HepG2 (cell line): ENCODE measurements around the gene GCDH. TPM values are rescaled to one million over a fixed set of nuclear protein-coding genes. Genes with fewer than 3 reads are reported as not detected.

Experiments used
- ERF ChIP-seq: IDR thresholded peaks from 2 replicates; pipeline ENCODE4 v1.6.1; 2018; ENCODE audit warnings: missing biosample characterization, missing genetic modification reagents
- FLYWCH1 ChIP-seq: sonication (generic); formaldehyde crosslinking; IDR thresholded peaks from 2 replicates; pipeline ENCODE4 v1.8.1; 2023; ENCODE audit warnings: mild to moderate bottlenecking, missing genetic modification reagents
- FOSL2 ChIP-seq: sonication (generic); formaldehyde crosslinking; IDR thresholded peaks from 2 replicates; pipeline ENCODE4 v1.4.0; 2020; ENCODE audit warnings: missing genetic modification reagents
- GLI4 ChIP-seq: sonication (generic); formaldehyde crosslinking; IDR thresholded peaks from 2 replicates; pipeline ENCODE4 v1.5.1; 2020; ENCODE audit warnings: missing genetic modification reagents, mild to moderate bottlenecking, moderate library complexity, borderline replicate concordance
- GTF3A ChIP-seq: sonication (generic); formaldehyde crosslinking; conservative IDR thresholded peaks from 2 replicates; pipeline ENCODE4 v1.4.0; 2020; ENCODE audit warnings: mild to moderate bottlenecking, missing genetic modification reagents
- MAFG ChIP-seq: sonication (generic); formaldehyde crosslinking; IDR thresholded peaks from 2 replicates; pipeline ENCODE4 v1.5.1; 2020; ENCODE audit warnings: mild to moderate bottlenecking, missing genetic modification reagents
- MTA1 ChIP-seq: sonication (generic); formaldehyde crosslinking; IDR thresholded peaks from 2 replicates; pipeline ENCODE4 v1.4.0; 2020; ENCODE audit warnings: missing genetic modification reagents, mild to moderate bottlenecking, borderline replicate concordance
- NCOA1 ChIP-seq: sonication (generic); formaldehyde crosslinking; IDR thresholded peaks from 2 replicates; pipeline ENCODE4 v1.9.0; 2021; ENCODE audit warnings: missing genetic modification reagents
- NFKB2 ChIP-seq: sonication (generic); formaldehyde crosslinking; IDR thresholded peaks from 2 replicates; pipeline ENCODE4 v1.4.0; 2020; ENCODE audit warnings: missing genetic modification reagents, borderline replicate concordance
- REL ChIP-seq: sonication (generic); formaldehyde crosslinking; conservative IDR thresholded peaks from 2 replicates; pipeline ENCODE4 v1.8.0; 2022; ENCODE audit warnings: mild to moderate bottlenecking, missing genetic modification reagents, moderate library complexity
- ZBTB42 ChIP-seq: sonication (generic); formaldehyde crosslinking; IDR thresholded peaks from 2 replicates; pipeline ENCODE4 v1.5.0; 2020; ENCODE audit warnings: mild to moderate bottlenecking, missing genetic modification reagents
- ZNF230 ChIP-seq: sonication (generic); formaldehyde crosslinking; IDR thresholded peaks from 2 replicates; pipeline ENCODE4 v1.4.0; 2020; ENCODE audit warnings: mild to moderate bottlenecking, missing genetic modification reagents
- ZNF432 ChIP-seq: sonication (generic); formaldehyde crosslinking; IDR thresholded peaks from 2 replicates; pipeline ENCODE4 v1.5.0; 2020; ENCODE audit warnings: missing genetic modification reagents, mild to moderate bottlenecking, borderline replicate concordance
- ZNF44 ChIP-seq: sonication (generic); formaldehyde crosslinking; IDR thresholded peaks from 2 replicates; pipeline ENCODE4 v1.5.1; 2020; ENCODE audit warnings: mild to moderate bottlenecking, missing genetic modification reagents
- ZNF484 ChIP-seq: sonication (generic); formaldehyde crosslinking; IDR thresholded peaks from 2 replicates; pipeline ENCODE4 v1.5.1; 2020; ENCODE audit warnings: mild to moderate bottlenecking, low read depth, missing genetic modification reagents, borderline replicate concordance
- ZNF563 ChIP-seq: sonication (generic); formaldehyde crosslinking; IDR thresholded peaks from 2 replicates; pipeline ENCODE4 v1.8.0; 2022; ENCODE audit warnings: mild to moderate bottlenecking, moderate library complexity, missing genetic modification reagents
- ZNF747 ChIP-seq: sonication (generic); formaldehyde crosslinking; IDR thresholded peaks from 2 replicates; pipeline ENCODE4 v1.8.1; 2023; ENCODE audit warnings: missing genetic modification reagents, mild to moderate bottlenecking, borderline replicate concordance
- polyA plus RNA-seq, 8 experiments: library from polyadenylated mRNA; depleted of rRNA in 3 of 8; stranded (reverse) in 7 of 8; unstranded in 1 of 8; fragments of >200 nt; fragmentation: Illumina TruSeq in 4 of 8; extraction: Trizol in 4 of 8; gene quantifications; 2 replicates each; pipeline versions ENCODE4 v1.2.1 to v1.2.3, GENCODE V29; 2011 to 2016; ENCODE audit warnings: low read depth in 4 of 8, missing spikeins in 1 of 8, mixed read lengths in 1 of 8; ENCODE audit not compliant: insufficient read depth in 1 of 8
- total RNA-seq, 5 experiments: library from RNA; depleted of rRNA; stranded (reverse); fragments of >200 nt; fragmentation: Illumina TruSeq; extraction: Trizol; gene quantifications; 2 replicates each; pipeline ENCODE4 v1.2.3, GENCODE V29; 2016; ENCODE audit warnings: low read depth in 1 of 5
- TF ChIP-seq, protein P1 (sequence below): sonication (generic); formaldehyde crosslinking; IDR thresholded peaks from 2 replicates; pipeline ENCODE4 v1.8.0; 2022; ENCODE audit warnings: mild to moderate bottlenecking, missing genetic modification reagents, moderate library complexity
- TF ChIP-seq, protein P2 (sequence below): sonication (generic); formaldehyde crosslinking; IDR thresholded peaks from 2 replicates; pipeline ENCODE4 v1.9.0; 2022; ENCODE audit warnings: missing genetic modification reagents, mild to moderate bottlenecking, borderline replicate concordance
- TF ChIP-seq, protein P3 (sequence below): sonication (generic); formaldehyde crosslinking; IDR thresholded peaks from 2 replicates; pipeline ENCODE4 v1.4.0; 2020; ENCODE audit warnings: missing genetic modification reagents
- TF ChIP-seq, protein P4 (sequence below): sonication (generic); formaldehyde crosslinking; IDR thresholded peaks from 2 replicates; pipeline ENCODE4 v1.4.0; 2020; ENCODE audit warnings: mild to moderate bottlenecking, missing genetic modification reagents

The GCDH gene
- total and polyA plus RNA-seq, 2 of the 13 experiments (the other 11 are each of a cell fraction or from before 2014, with no cell fraction given) = 15.1 to 38.0 TPM

DNA sequence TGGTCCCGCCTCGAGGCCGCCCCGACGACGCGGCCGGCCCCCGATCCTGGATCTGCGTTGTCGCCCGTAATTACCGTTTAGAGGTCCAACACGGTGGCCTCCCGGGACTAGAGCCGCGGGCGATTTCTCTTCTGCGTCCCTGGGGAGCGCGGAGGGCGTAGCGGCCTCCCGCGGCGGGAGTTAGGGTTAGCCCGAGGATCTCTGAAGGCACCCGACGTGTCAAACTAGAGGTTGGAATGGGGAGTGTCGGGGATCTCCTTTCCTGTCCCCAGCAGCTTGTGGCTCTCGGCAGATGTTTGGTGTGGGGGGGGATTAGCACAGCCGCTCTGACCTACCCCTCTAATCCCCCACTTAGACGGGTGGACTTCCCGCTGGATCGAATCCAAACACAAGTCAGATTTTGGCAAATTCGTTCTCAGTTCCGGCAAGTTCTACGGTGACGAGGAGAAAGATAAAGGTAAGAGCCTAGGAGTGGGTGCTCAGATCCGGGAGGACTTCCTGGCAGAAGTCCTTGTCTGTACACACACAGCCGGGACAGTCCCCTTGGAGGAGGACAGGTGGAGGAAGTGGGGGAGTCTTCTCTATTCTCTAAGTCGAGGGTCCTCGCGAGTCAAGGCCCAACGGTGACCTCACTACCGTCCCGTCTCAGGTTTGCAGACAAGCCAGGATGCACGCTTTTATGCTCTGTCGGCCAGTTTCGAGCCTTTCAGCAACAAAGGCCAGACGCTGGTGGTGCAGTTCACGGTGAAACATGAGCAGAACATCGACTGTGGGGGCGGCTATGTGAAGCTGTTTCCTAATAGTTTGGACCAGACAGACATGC is 48.0 kb downstream of the GCDH start (continued):
- TF ChIP-seq, protein P1, sequence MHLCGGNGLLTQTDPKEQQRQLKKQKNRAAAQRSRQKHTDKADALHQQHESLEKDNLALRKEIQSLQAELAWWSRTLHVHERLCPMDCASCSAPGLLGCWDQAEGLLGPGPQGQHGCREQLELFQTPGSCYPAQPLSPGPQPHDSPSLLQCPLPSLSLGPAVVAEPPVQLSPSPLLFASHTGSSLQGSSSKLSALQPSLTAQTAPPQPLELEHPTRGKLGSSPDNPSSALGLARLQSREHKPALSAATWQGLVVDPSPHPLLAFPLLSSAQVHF (CRISPR knock-in tag) = 0 out of 2 replicates have a peak, but pooled peaks have one; percentile 6
- TF ChIP-seq ZNF44 (CRISPR knock-in tag) (0 out of 2 replicates have a peak, but pooled peaks have one; percentile 75), FLYWCH1 (CRISPR knock-in tag) (no peak), ZNF432 (no peak), MAFG (CRISPR knock-in tag) (no peak), NFKB2 (CRISPR knock-in tag) (0 out of 2 replicates have a peak, but pooled peaks have one; percentile 22), GLI4 (peak; percentile 17; the same call in 1 of the 2 replicates), FOSL2 (CRISPR knock-in tag) (0 out of 2 replicates have a peak, but pooled peaks have one; percentile 3), ZNF747 (CRISPR knock-in tag) (0 out of 2 replicates have a peak, but pooled peaks have one; percentile 1), ZNF230 (CRISPR knock-in tag) (peak; percentile 75; the same call in 1 of the 2 replicates), ZNF484 (CRISPR knock-in tag) (0 out of 2 replicates have a peak, but pooled peaks have one; percentile 38), REL (no peak), ZNF563 (CRISPR knock-in tag) (no peak), NCOA1 (CRISPR knock-in tag) (0 out of 2 replicates have a peak, but pooled peaks have one; percentile 18), MTA1 (CRISPR knock-in tag) (no peak), ZBTB42 (CRISPR knock-in tag) (0 out of 2 replicates have a peak, but pooled peaks have one; percentile 50), GTF3A (CRISPR knock-in tag) (0 out of 2 replicates have a peak, but pooled peaks have one; percentile 62), ERF (no peak)
- TF ChIP-seq, protein P2, sequence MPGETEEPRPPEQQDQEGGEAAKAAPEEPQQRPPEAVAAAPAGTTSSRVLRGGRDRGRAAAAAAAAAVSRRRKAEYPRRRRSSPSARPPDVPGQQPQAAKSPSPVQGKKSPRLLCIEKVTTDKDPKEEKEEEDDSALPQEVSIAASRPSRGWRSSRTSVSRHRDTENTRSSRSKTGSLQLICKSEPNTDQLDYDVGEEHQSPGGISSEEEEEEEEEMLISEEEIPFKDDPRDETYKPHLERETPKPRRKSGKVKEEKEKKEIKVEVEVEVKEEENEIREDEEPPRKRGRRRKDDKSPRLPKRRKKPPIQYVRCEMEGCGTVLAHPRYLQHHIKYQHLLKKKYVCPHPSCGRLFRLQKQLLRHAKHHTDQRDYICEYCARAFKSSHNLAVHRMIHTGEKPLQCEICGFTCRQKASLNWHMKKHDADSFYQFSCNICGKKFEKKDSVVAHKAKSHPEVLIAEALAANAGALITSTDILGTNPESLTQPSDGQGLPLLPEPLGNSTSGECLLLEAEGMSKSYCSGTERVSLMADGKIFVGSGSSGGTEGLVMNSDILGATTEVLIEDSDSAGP = peak; percentile 80; the same call in 1 of the 2 replicates
- TF ChIP-seq, protein P3, sequence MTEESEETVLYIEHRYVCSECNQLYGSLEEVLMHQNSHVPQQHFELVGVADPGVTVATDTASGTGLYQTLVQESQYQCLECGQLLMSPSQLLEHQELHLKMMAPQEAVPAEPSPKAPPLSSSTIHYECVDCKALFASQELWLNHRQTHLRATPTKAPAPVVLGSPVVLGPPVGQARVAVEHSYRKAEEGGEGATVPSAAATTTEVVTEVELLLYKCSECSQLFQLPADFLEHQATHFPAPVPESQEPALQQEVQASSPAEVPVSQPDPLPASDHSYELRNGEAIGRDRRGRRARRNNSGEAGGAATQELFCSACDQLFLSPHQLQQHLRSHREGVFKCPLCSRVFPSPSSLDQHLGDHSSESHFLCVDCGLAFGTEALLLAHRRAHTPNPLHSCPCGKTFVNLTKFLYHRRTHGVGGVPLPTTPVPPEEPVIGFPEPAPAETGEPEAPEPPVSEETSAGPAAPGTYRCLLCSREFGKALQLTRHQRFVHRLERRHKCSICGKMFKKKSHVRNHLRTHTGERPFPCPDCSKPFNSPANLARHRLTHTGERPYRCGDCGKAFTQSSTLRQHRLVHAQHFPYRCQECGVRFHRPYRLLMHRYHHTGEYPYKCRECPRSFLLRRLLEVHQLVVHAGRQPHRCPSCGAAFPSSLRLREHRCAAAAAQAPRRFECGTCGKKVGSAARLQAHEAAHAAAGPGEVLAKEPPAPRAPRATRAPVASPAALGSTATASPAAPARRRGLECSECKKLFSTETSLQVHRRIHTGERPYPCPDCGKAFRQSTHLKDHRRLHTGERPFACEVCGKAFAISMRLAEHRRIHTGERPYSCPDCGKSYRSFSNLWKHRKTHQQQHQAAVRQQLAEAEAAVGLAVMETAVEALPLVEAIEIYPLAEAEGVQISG (CRISPR knock-in tag) = 0 out of 2 replicates have a peak, but pooled peaks have one; percentile 4
- TF ChIP-seq, protein P4, sequence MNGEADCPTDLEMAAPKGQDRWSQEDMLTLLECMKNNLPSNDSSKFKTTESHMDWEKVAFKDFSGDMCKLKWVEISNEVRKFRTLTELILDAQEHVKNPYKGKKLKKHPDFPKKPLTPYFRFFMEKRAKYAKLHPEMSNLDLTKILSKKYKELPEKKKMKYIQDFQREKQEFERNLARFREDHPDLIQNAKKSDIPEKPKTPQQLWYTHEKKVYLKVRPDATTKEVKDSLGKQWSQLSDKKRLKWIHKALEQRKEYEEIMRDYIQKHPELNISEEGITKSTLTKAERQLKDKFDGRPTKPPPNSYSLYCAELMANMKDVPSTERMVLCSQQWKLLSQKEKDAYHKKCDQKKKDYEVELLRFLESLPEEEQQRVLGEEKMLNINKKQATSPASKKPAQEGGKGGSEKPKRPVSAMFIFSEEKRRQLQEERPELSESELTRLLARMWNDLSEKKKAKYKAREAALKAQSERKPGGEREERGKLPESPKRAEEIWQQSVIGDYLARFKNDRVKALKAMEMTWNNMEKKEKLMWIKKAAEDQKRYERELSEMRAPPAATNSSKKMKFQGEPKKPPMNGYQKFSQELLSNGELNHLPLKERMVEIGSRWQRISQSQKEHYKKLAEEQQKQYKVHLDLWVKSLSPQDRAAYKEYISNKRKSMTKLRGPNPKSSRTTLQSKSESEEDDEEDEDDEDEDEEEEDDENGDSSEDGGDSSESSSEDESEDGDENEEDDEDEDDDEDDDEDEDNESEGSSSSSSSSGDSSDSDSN (CRISPR knock-in tag) = peak; percentile 22; the same call in 1 of the 2 replicates
